PFSK-1 (cell line): ENCODE data around the gene SLC28A1.

Experiments
- SIN3A ChIP-seq: IDR thresholded peaks from 2 replicates; pipeline ENCODE4 v1.6.1; 2012; ENCODE audit warnings: mild to moderate bottlenecking, low read length, moderate library complexity, borderline replicate concordance; ENCODE audit not compliant: insufficient read depth
- TAF1 ChIP-seq: IDR thresholded peaks from 2 replicates; pipeline ENCODE4 v1.6.1; 2012; ENCODE audit warnings: low read length, control low read depth, borderline replicate concordance; ENCODE audit not compliant: insufficient read depth

DNA sequence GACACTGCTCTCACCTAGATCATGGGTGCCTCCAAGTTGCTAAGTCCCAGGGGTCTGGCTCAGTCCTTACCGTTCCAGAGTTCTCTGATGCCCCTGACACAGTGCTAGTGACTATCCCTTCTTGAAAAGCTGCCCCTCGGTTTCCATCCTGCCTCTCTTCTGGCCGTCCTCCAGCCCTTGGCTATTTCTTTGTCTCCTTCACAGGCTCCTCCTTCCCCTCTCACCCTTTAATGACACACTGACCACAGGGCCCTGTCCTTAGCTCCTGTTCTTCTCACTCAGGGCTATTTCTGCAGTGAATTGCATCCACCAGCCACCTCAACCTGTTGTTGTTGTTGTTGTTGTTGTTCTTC, 31.1 kb downstream of the SLC28A1 start:
- TF ChIP-seq SIN3A (no peak), TAF1 (no peak)
